Stimulated activated CD4-positive, alpha-beta T cell treated with anti-CD3 and anti-CD28 coated beads, Interleukin-2, amount 100 ng/mL, for 24 hours (primary cell): ENCODE results near the gene FEZF1.
"Not testable (repeated sequence)": the region's sequence is repeated elsewhere in the genome, so short reads cannot be mapped to it uniquely, and the experiment has no call there.

Experiments used
- DNase-seq, 2 donors: peaks; one replicate each; pipeline ENCODE4 v3.0.0-alpha.2; 2020

Gene FEZF1

DNA sequence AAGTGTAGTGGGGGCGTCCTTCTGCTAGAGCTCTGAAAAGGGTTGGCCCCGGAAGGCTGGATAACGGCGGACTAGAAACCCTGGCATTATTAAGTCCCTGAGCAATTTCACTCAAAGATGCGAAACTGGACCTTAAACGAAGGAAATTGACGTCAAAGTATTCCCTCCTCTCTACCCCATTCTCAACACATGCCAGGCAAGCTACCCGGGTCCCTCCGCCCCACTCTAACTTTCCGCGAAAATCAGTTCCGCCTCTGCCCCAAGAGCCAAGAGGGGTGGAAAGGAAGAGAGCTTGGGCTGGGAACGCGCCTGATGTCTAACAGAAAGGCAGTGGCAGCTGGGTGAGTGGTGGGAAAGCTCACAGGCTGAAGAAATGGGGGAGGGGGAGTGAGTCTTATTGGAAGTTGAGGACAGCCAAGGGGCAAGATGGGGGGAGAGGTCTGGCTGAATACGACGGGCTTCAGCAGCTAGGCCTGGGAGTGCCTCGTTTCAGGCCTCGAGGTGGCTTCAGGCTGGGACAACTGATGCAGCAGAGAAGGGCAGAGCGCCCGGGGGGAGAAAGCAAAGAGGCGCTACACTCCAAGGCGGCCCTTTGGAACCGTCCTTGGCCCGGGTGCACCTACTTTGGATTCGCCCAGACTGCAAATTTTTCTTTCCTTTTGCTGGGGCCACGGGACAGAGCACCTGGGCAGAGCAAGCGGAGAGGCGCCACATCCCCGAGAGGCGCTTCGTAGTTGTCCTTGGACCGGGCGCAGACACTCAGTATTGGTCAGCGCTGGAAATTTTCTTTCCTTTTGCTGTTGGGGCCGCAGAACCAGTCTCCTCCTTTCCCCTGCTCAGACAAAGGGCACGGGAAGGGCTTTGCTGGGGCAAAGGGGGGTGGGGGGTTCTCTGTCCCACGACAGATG, 2.0 kb upstream of the FEZF1 start:
- no peak for DNase-seq

DNA sequence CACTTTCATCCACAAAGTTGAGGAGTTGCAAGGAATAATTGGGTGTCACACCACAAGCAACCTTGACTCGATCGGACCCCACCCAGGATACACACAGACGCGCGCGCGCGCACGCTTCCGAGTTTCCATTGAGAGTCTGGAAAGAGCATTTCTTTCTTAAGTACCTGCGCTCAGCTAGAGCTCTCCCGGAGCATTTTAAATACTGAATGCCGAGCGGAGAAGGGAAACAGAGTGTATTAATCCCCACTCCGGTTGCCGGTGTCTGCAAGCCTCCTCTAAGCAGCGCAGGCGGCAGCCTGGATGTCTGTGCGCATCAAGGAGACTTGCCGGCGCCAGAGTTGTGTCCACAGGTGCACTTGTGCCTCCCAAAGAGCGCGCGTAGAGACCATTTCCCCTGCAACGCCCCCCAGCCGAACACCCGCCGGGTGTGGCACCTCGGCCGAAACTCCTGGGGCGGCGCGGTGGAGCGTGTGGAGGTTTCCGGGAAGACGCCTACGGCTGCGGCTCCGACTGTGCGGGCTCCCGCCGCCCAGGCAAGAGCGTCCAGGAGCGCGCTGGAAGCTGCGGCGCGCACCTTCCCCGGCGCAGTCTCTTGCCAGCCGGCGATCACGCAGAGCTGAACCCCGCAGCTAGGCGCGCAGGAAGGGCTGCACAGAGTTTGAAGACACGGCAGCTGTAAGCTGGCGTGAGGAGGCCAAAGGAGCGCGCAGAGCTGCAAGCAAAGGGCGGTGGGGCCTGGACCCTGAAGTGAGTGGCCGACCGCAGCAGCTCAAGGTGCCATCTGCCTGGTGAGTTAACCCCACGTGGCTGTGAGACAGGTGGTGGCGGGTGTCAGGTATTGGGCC, 1.1 kb upstream of the FEZF1 start:
- DNase-seq, result no peak

DNA sequence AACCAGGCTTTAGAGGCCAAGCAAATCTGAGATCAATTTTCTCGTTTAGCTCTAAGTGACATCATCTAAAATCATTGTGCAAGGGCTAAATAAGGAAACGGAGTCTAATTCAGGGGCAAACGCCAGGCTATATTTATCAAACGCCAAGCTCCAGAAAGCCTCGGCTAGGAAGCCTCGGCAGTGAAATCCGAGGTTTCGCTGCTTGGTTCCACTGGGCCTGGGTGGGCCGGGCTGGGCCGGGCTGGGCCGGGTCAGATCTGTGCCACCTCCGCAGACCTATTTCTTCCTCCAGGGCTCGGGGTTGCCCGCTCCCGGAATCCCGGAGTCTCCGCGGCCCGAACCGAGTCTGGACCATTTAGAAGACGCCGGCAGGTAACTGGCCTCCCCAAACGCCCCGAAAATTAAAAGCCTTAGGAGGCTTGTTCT, 459 bp upstream of the FEZF1 start:
- DNase-seq, result no peak

DNA sequence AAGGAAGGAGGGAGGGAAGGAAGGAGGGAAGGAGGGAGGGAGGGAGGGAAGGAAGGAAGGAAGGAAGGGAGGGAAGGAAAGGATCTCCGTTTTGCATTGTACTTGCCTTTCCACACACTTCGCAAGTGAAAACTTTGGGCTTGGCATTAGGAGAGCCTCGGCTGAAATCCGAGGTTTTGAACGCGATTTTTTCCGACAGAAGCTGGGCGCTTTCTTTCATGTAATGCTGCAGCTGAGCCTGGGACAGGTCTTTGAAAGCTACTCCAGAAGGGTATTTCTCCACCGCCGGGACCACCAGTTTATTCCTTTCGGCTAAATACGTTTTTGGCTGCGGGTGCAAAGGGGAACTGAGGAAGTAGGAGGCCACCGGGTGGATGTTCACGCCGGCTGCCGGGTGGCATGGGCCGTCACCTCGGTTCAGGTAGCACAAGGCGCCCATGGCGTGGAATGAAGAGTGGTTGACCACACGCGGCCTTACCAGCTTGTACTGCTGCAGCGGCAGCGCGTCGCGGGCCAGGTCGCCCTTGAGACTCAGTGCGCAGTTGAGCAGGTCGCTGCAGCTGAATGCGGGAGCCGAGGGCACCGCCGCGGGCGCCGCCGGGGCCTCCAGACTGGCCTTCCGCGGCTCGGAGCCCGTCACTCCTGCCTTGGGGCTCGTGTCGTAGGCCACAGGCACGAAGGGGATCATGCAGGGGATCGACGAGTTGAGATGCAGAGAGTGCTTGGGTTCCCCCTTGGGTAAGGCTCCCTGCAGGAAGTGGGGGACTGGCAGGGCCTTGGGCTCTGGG, 825 bp downstream of the FEZF1 start:
- no peak for DNase-seq

DNA sequence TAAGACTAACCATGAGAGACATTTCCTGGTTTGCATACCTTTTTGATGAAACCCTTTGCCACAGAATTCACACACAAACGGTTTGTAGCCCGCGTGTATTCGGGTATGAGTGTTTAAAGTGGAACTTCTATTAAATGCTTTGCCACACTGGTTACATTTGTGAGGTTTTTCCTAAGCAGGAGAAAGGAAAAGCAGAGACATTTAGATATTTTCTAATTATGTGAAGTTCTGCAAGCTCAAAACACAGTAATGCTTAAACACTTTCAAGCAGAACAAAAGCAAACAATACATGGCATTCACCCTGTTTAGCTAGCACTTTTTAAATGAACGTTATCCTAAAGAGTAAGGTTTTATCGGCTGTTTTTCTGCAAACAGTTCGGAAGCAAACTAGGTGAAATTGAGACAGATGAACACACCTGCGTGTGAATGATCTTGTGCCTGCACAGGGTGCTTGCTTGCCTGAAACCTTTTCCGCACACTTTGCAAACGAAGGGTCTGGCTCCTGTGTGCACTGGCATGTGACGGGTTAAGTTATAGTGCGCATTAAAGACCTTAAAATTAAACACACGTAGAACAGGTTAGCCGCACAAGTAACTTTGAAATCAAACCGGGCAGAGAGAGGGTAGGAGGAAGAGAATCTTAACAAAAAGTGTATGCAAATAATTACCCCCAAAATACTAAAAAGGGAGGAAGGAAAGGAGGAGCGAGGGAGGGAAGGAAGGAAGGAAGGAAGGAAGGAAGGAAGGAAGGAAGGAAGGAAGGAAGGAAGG, 1.6 kb downstream of the FEZF1 start:
- DNase-seq, result no peak

DNA sequence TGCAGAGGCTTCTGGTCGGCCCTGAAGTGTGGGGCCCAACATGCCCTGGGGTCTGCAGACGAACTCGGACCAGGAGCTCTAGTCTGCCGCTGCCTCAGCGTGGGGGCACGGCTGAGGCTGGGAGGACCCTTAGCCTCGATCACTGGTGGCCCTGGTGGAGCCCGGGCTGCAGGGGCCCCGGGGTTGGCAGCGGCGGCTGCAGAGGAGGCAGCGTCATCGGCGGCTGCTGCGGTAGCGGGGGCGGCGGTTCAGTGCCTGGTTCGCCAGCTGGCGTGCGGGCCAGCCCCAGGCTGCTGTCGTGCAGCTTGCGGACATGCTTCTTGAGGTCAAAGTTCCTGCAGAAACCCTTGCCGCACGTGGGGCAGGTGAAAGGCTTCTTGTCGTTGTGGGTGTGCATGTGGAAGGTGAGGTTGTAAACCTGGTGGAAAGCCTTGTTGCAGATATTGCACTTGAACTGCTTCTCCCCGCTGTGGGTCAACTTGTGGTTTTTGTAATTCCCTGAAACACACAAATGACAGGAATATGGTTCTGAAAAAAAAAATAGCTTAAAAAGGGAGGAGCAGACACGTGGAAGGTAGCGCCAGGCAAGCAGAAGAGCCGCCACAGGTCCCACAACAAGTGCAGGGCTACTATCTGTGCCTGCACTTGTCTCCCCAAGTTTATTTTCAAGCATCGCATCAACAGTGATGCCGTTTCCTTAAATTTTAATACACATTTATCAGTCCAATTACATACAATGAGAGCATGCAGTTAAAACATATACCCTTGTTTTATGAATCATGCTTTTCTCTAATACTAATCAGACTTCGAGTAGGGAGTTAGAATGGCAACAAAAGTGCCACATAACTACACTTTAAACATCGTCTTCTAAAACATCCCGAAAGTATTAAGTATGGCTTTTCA, 2.4 kb downstream of the FEZF1 start:
- no peak for DNase-seq

DNA sequence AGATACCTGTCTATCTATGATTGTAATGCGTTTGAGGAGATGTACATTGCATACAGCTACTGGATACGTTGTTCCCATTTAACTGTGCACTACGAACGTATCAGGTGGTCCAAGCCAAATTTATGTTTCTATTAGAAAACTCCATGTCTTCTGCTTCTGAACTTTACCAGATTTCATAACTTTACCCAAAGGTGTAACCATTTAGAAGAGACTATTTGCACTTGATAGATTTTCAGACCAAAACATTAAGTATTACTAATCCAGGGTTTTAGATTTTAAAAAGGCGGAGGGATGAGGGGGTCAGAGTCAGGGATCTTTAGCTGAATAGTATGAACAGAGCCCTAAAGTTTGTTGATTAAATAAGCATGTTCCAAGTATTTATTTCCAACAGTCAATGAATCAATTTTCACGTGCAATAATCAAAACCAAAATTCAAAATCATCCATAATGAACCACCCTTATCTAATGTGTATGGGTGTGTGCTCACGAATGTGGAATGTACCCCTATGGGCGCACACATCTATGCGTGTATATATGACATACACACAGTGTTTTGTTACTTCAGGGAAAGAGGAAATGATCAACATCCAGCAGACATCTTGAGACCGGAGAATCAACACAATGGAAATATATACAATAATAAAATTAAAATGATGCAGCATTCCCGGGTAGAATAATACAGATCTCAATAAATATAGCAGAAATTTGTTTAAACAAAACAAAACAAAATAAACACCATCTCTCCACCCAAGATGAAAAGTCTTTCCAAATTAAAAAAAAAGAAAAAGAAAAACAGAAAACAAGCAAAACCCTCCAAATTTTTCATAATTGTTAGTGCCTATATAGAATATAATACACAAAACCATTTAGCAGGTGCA, 3.4 kb downstream of the FEZF1 start:
- no peak for DNase-seq

DNA sequence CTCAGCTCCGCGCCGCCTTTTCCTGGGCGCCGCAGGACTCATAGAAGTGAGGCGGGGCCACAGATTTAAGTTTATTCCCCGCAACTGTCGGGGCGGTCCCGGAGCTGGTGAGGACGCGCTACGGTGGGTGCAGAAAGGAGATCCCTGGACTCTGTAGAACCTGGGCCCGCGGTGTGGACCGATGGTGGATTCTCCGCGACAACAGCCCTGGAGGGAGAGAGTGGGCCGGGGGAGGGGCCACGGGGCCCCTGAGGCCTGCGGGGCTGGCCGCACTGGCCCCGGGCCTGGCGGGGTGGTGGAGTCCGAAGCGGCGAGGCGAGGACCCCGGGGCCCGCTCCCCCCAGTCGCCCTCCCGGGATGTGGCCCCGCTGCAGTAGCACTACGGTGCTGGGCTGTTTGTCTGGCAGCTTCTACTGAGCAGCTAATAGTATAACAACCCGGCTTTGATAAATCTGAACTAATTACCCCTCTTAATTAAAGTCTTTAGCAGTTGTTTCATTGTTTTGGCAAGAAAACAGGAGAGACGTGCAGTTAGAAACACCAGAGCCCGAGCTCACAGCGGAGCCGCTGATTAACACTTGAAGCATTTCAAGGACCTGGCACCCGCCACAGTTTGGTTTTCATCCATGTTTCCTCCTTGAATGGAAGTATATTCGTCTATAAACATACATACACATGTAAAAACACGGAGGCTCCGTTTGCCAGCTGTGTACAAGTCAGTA, 4.2 kb downstream of the FEZF1 start:
- no peak for DNase-seq

DNA sequence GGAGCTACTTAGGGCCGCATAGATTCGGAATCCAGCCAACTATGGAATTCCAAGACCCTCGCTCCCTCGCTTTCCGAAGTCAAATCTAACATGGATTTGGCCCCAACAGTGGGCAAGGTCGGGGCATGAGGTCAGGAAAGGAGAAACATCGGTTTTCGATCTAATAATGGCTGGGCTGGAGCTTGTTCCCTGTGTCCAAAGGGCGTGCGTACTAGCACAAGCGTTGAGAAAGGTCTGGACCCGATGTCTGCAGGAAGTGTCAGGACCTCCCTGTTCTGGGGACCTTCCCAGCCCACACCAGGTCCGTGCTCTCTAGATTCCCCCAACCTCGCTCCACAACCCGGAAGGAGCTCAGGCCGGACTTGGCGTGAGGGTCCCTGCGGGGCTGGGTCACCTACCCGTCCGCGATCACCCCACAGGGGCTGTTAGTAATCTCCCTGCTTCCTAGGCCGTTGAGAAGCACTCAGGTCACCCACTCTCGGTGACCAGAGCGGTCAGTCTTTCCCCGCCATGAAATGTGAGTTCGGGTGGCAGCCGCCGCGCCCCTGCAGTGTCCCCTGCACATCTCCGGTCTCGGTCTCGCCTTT, 4.8 kb downstream of the FEZF1 start:
- DNase-seq, result no peak

DNA sequence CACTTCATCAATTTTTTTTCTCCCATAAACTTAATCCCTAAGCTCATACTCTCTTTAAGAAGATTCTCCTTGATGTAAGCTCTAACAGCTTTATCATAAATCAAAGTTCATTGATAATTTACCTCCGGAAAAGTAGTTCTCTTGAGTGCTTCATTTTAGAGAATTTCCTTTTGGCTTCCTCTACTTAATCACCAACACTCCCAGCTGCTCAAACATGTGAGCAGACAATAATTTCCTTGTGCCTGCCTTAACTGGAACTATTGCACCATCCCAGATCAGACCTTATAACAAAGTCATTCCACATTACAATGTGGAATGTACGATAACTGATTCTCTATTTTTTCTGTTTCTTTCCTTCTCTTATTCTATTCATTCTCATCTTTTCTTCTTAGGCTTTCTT, 5.9 kb downstream of the FEZF1 start:
- DNase-seq, result no peak

DNA sequence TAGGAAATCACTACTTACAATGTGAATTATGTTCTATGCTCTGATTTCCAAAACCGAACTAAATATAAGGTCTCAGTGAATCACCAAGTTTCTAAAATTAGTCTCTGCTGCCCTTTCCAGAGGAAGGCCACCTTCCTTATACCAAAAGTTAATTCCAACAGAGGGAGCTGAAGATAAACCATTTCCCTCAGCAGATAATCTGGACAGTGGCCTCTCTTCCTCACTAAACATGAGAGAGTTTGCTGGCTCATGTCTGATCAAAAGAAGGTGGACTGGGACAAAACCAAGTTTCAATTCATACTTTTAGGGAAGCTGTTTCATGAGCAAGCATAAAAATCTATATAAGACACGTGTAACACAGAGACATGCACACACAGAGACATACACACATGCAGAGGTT, 6.4 kb downstream of the FEZF1 start:
- no peak for DNase-seq

DNA sequence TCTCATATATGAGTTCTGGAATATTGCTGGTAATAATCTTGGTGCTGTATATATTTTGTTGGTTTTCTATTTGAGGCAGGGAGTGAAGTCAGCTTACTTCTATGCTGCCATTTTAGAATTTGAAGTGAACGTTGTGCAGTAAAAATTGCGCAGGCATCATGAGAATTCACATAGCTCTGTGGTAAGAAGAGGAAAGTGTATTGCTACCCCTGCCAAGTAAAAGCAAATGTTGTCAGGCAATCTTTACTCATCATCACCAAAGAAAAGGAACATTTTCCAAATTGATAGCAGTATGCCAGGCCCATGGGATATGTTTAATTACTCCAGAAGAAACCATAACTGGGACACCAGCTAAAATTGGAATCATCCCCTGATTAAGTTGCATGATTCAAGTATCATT, 13.4 kb downstream of the FEZF1 start:
- no peak for DNase-seq

DNA sequence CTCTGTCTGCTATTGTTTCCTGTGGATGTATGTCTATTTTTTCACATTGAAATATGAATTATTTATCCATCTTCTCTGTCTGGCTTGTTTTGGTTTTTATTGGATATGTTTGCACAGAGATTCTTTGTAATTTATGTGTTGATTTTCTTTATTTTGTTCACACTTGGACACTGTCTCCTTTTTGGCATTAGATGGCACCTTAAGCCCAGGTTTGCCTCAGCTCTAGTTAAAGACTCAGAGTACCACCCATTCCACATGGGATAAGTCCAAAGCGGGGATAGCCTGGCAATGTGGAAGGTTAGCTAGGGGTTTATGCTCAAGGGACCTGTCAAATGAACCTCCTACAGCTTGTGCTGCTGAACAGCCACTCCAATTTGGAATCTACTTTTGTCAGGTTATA, 14.1 kb downstream of the FEZF1 start:
- DNase-seq, result no peak

DNA sequence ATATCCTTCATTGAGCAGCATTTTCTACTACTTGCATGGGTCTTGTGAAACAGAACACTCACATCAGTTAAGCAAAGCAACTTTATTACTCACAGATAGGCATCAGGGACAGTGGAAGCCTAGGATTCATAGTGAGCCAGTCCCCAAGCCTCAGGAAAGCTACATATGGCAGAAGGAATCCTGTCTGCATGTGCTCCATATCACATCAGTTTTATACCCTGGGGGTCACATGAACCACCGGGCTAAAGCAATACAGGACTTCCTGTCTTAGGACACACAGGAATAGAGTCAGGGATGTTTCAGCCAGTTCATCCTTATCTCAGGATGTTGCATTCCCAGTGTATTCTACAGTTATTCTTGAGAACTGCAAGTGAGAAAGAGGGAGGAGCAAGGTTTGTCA, 15.1 kb downstream of the FEZF1 start:
- no peak for DNase-seq

DNA sequence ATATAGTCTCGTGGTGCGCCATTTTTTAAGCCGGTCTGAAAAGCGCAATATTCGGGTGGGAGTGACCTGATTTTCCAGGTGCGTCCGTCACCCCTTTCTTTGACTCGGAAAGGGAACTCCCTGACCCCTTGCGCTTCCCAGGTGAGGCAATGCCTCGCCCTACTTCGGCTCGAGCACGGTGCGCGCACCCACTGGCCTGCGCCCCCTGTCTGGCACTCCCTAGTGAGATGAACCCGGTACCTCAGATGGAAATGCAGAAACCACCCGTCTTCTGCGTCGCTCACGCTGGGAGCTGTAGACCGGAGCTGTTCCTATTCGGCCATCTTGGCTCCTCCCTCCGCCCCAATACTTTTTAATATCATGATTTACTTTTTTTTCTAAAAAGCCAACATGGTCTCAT, 19.9 kb downstream of the FEZF1 start:
- not testable (repeated sequence) for DNase-seq

DNA sequence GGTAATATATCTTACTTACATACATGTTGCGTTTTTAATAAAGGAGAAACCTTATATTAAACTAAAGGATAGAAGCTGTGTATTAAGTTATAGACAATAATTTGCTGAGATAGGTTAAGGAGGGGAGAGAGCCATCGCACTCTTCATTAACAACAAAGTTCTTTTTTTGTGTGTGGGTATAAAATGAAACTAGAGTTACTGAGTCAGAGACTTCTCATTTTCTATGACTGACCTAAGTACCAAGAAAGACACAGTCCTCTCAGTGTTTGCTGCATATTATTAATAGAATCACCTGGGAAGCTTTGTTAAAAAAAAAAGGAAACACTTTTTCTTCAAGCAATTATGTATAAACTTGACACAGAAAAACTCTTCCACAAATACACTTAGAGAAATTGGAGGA, 31.4 kb downstream of the FEZF1 start:
- no peak for DNase-seq

DNA sequence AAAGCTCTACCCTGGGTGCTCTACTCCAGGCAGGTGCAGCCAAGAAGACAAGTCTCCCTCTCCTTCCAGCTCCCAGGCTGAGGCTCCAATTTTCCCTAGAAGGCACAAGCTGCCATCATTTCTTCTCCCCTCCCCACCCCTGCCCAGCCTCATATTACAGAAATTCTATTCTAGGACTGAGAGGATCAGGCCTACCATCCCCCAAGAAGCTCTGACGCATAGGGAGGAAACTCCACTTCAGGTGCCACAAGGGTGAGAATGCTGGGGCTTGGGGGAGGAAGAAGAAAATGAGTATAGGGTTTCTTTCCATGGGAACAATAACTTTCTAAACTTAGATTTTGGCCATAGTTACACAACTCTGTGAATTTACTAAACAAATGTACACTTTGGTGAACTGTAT, 35.3 kb downstream of the FEZF1 start:
- DNase-seq, result no peak

DNA sequence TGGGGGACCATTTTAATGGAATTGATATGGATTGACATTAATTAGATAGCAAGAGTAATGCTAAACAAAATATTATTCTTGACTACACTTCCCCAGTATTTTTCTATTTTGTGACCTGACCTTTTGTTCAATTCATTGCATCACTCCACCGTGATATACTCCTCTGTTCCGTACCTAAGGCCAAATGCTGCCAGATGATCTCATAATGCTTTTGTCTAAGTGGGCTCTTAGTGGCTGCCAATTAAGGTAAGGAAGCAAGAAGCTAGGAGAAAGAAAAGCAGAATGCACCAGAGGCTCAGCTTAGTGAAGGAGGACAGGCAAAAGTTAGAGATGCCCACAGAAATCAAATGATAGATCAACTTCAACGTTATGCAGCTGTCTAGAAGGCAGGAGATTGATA, 36.4 kb downstream of the FEZF1 start:
- DNase-seq, result no peak

DNA sequence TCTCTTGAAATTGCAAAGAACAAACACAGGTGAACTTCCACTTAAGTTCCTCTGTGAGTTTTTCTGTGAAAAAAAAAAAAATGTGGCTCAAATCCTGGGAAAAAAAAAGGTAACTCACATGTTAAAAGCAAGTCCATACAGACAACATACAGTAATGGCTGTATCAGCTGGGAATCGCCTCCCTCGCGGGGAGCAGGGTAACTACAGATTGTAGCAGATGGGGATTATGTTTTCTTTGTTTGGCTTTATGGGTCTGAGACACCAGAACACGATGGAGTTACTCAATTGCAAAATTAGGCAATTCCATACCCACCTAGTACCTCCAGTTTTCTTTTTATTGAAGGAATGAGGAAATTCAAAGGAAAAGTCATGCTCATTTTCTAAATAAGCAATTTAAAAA, 42.3 kb downstream of the FEZF1 start:
- no peak for DNase-seq
